Fibroblast of skin of scalp (primary cell): ENCODE results near the gene DNAJB5.
"Not testable (repeated sequence)": the region's sequence is repeated elsewhere in the genome, so short reads cannot be mapped to it uniquely, and the experiment has no call there.

Experiments
- DNase-seq: peaks from one replicate; pipeline ENCODE4 v3.0.0-alpha.2; 2013

Gene DNAJB5

DNA sequence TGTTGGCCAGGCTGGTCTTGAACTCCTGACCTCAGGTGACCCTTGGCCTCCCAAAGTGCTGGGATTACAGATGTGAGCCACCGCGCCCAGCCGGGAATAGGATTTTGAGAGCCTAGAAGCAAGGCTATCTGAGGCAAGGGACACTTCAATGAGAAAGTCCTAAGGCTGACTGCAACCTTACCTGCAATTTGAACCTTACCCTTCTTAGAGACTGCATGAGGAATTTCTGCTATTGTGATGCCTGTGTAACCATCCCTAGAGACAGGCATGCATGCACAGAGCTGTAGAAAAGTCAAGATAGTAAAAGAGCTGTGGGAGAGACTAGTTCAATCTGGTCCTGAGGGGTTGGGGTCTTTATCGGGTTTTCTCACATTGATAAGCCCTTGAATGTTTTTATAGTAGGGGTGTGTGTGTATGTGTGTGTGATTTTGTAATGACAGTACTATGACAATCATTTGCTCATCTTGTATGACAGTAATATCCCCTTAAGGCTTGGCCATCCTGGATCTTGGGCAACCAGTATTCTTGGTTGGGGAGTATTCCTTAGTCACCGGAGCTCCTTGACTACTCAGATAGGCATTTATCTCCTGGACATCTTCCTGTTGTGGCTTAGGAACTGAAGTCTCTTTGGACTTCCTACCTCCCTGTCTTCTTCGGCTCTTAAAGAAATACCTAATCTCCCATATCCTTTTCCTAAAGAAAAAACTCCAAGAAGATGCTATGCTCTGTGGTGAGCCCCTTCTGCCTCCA lies 11.2 kb downstream of the DNAJB5 start:
- DNase-seq = peak; percentile 60

DNA sequence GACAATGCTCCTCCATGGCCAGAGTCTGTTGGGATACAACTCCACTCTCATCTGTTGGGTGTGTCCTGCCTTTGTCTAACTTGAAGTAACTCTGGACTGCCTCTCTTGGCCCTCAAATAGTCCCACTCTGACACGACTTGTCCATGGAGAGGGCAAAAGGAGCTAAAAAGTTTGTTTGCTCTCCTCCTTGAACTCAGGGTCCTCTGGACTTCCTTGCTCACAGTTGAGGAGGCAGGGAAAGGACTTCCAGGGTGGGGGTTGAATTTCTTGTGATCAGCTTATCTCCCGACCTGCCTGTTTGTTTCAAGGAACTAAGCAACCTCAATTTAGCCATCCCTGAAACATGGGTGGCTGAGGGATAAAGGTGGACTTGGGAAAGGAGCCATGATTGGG lies 11.7 kb downstream of the DNAJB5 start:
- DNase-seq = no peak

- DNase-seq = no peak
These were observed 12.4 kb downstream of the DNAJB5 start for GRCh38 chr9:35001803-35002502.

DNA sequence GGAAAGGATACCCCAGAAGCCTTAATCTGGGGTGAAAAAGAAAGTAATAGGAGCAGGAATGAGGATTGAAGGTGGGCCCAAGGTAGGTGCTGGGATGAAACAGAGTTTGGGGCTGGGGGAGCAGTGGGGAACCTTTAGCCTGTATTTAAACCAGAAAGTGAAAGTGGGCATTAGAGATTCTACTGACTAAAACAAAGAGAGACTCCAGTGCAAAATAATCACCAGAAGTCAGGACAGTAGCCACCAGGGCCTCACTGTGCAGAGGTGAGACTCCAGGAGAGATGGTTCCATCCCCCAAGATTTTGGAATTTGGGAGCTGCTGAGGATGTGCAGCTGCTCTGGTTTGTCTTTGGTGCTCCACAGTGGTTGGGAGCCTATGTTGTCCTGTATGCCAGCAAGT lies 13.1 kb downstream of the DNAJB5 start:
- no peak for DNase-seq

DNA sequence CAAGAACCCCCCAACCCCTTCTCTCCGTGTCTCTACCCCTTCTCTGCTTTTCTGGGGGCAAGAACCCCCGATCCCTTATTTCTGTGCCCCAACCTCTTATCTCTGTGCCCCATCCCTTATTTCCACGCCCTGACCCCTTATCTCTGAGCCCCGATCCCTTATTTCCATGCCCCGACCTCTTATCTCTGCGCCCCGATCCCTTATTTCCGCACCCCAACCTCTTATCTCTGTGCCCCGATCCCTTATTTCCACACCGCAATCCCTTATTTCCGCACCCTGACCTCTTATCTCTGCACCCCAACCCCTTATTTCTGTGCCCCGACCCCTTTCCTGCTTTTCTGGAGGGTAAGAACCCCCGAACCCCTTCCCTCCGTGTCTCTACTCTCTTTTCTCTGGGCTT lies 14.8 kb downstream of the DNAJB5 start:
- not testable (repeated sequence) for DNase-seq

- no peak for DNase-seq
These were observed 20.9 kb downstream of the DNAJB5 start for GRCh38 chr9:35010351-35010958.

GRCh38 chr9:35014517-35014916 lies 25.0 kb downstream of the DNAJB5 start:
- DNase-seq = no peak

GRCh38 chr9:35023443-35023842 lies 33.9 kb downstream of the DNAJB5 start:
- DNase-seq = not testable (repeated sequence)

- DNase-seq = no peak
These were observed 37.1 kb downstream of the DNAJB5 start for GRCh38 chr9:35026671-35027070.

DNA sequence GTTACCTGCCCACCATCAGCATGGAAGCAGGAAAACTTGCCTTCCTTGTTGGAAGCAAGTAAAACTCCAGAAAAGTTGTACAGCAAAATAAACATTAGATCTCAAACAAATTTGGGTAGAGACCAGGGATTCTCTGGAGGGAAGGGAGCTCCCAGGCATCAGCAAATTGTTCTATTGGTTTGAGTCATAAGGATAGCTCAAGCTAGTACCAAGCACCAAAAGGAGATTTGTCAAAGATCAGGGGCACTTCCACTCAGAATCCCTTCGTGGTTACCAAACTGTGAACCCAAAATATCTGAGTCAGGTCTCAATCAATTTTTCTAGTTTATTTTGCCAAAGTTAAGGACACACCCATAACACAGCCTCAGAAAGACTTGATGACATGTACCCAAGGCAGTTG lies 37.8 kb downstream of the DNAJB5 start:
- DNase-seq = no peak

GRCh38 chr9:35027860-35028259 lies 38.3 kb downstream of the DNAJB5 start:
- no peak for DNase-seq

DNA sequence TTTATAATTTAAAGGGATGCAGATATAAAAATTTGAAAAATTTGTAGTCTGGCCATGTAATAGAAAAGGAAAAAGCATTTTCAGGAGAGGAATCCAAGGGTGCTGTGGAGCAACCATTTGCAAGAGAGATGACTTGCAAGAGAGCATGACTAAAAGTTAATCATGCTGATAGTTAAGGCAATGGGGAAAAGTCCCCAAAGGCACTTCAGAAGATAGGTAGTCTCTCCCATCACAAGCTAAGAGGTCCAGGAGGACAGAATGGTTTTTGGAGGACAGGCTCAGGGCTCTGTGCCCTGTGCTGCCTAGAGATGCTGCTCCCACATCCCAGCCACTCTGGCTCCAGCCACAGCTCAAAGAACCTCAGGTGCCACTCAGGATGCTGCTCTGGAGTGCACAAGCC lies 38.8 kb downstream of the DNAJB5 start:
- DNase-seq = no peak

GRCh38 chr9:35029241-35029640 lies 39.7 kb downstream of the DNAJB5 start:
- no peak for DNase-seq

DNA sequence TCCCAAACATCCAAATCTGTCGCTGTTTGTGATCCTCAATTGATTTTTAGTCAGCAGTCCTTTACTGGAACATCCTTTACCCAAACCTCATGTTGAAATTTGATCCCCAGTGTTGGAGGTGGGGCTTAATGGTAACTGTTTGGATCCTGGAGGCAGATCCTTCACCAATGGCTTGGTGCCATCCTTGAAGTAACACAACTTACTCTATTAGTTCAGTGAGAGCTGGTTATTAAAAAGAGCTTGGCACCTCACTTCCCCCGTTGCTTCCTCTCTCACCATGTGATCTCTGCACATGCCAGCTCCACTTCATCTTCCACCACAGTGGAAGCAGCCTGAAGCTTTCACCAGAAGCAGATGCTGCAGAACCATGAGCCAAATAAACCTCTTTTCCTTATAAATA lies 40.3 kb downstream of the DNAJB5 start:
- DNase-seq = no peak

DNA sequence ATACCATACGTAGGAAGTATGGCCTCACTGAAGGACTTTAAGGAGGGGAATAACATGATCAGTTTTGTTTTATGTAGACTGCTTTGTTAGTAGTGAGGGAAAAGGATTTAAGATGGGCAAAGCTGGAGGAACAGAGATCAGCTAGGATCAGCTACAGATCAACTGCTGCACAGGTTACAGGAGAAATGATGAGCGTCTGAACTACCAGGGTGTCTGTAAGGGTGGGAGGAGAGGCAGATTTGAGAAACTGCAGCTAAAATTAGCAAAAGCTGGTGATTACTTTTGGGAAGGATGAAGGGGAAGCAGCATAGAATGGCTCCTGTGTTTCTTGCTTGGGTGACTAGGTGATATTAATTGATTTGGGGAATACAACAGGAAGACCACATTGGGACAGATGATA lies 43.6 kb downstream of the DNAJB5 start:
- DNase-seq = no peak

- DNase-seq = peak; percentile 68
These were observed 46.5 kb downstream of the DNAJB5 start for GRCh38 chr9:35035851-35036701.

DNA sequence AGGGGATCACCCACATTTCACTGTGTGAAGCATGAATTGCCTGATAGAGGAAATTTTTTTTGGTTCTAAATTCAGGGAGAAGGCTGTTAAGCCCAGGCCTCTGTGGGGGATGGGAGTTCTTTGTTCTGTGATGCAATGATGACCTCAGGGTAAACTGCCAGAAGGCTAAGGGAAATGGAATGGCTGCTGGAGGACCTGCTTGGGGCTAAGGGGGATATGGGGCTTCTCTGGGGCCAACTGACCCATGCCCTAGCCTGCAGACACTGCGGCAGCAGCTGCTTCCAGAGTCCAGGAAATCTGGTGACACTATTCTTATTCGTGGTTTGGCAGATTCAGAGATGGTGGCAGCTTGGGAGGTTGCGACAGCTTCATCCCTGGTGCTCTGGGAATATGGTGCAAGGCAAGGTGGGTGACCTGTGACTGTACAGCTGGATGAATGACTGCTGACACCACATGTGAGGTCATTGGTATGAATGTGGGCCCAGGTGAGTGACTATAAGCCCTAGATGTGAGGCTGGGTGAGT lies 52.6 kb downstream of the DNAJB5 start:
- DNase-seq = no peak

GRCh38 chr9:35042891-35043545 lies 53.5 kb downstream of the DNAJB5 start:
- no peak for DNase-seq

- DNase-seq = peak; percentile 34
These were observed 54.5 kb downstream of the DNAJB5 start for GRCh38 chr9:35044071-35044470.
